ENCODE results near the gene MYMX.

- TF ChIP-seq, protein P1, sequence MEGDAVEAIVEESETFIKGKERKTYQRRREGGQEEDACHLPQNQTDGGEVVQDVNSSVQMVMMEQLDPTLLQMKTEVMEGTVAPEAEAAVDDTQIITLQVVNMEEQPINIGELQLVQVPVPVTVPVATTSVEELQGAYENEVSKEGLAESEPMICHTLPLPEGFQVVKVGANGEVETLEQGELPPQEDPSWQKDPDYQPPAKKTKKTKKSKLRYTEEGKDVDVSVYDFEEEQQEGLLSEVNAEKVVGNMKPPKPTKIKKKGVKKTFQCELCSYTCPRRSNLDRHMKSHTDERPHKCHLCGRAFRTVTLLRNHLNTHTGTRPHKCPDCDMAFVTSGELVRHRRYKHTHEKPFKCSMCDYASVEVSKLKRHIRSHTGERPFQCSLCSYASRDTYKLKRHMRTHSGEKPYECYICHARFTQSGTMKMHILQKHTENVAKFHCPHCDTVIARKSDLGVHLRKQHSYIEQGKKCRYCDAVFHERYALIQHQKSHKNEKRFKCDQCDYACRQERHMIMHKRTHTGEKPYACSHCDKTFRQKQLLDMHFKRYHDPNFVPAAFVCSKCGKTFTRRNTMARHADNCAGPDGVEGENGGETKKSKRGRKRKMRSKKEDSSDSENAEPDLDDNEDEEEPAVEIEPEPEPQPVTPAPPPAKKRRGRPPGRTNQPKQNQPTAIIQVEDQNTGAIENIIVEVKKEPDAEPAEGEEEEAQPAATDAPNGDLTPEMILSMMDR (IDR thresholded peaks at IDR 0.05; ENCODE audit: low read depth, low read length), result no peak
- TF ChIP-seq POLR2A (IDR thresholded peaks at IDR 0.05; ENCODE audit: extremely low read depth, insufficient read length) (no peak), MAX (IDR thresholded peaks at IDR 0.05; ENCODE audit: low read depth, low read length) (no peak)
Measured at GRCh38 chr6:44193307-44193910, 23.3 kb upstream of the MYMX start.

Measured in NB4 (cell line).